CD4-positive, CD25-positive, alpha-beta regulatory T cell (primary cell): ENCODE measurements around the gene POLA2. TPM values are rescaled to one million over a fixed set of nuclear protein-coding genes. Genes with fewer than 3 reads are reported as not detected.

Experiments
- ATAC-seq, 2 donors: fragments of 150-1000 bp; cut with Tn5 transposase; one replicate each; pipeline ENCODE4 v1.10.0; 2021; ENCODE audit warnings: low read depth in 2 of 2, moderate number of reproducible peaks in 2 of 2, moderate library complexity in 1 of 2
- DNase-seq, 3 donors: peaks; one replicate each; pipeline versions ENCODE4 v3.0.0 to v3.0.0-alpha.2; 2012 to 2022; ENCODE audit warnings: mixed read lengths in 1 of 3
- H3K27ac ChIP-seq: one replicate; pipeline ENCODE4 v1.7.0; 2013; ENCODE audit warnings: mild to moderate bottlenecking, low read length; ENCODE audit not compliant: insufficient read depth, poor library complexity, severe bottlenecking
- H3K27me3 ChIP-seq: one replicate; pipeline ENCODE4 v1.7.0; 2013; ENCODE audit warnings: low read length; ENCODE audit not compliant: control insufficient read depth, insufficient read depth
- H3K36me3 ChIP-seq: one replicate; pipeline ENCODE4 v1.7.0; 2013; ENCODE audit warnings: mild to moderate bottlenecking, low read length, moderate library complexity; ENCODE audit not compliant: control insufficient read depth, insufficient read depth
- H3K4me1 ChIP-seq: 2 replicates; pipeline ENCODE4 v1.7.0; 2013; ENCODE audit warnings: mild to moderate bottlenecking, low read length; ENCODE audit not compliant: insufficient read depth, control insufficient read depth, poor library complexity, severe bottlenecking
- H3K4me3 ChIP-seq: one replicate; pipeline ENCODE4 v1.7.0; 2013; ENCODE audit warnings: low read depth, mild to moderate bottlenecking, low read length, moderate library complexity
- H3K9me3 ChIP-seq, 2 experiments: 1 replicate in 1 of 2; 2 replicates in 1 of 2; pipeline ENCODE4 v1.7.0; 2013; ENCODE audit warnings: low read length in 2 of 2, mild to moderate bottlenecking in 1 of 2, moderate library complexity in 1 of 2; ENCODE audit not compliant: control insufficient read depth in 2 of 2
- H3K27ac Mint-ChIP-seq, 3 donors: one replicate each; pipeline ENCODE4 v1.8.0; 2020 to 2022; ENCODE audit warnings: mild to moderate bottlenecking in 3 of 3, mixed read lengths in 3 of 3, moderate library complexity in 2 of 3
- H3K27me3 Mint-ChIP-seq: one replicate; pipeline ENCODE4 v1.8.0; 2022; ENCODE audit warnings: mild to moderate bottlenecking, mixed read lengths
- H3K36me3 Mint-ChIP-seq: one replicate; pipeline ENCODE4 v1.8.0; 2020; ENCODE audit warnings: mixed read lengths
- H3K4me1 Mint-ChIP-seq, 4 donors: one replicate each; pipeline ENCODE4 v1.8.0; 2020 to 2022; ENCODE audit warnings: mixed read lengths in 4 of 4, mild to moderate bottlenecking in 1 of 4
- H3K4me3 Mint-ChIP-seq, 4 donors: one replicate each; pipeline ENCODE4 v1.8.0; 2020 to 2022; ENCODE audit warnings: mild to moderate bottlenecking in 4 of 4, mixed read lengths in 4 of 4, moderate library complexity in 3 of 4
- H3K9me3 Mint-ChIP-seq, 7 donors: one replicate each; pipeline ENCODE4 v1.8.0; 2020 to 2022; ENCODE audit warnings: mixed read lengths in 7 of 7, mild to moderate bottlenecking in 3 of 7, moderate library complexity in 2 of 7
- polyA plus RNA-seq, 4 donors: library from polyadenylated mRNA; unstranded; fragments of 300-500 nt; fragmentation: Illumina TruSeq; gene quantifications; one replicate each; pipeline ENCODE4 v1.2.3, GENCODE V29; 2021
- total RNA-seq: library from RNA; stranded (reverse); gene quantifications from one replicate; pipeline ENCODE4 v1.2.3, GENCODE V29; 2022

Gene POLA2
- total and polyA plus RNA-seq, 5 donors from 2014 or later = 8.3 to 25.7 (median 13.1) TPM

DNA sequence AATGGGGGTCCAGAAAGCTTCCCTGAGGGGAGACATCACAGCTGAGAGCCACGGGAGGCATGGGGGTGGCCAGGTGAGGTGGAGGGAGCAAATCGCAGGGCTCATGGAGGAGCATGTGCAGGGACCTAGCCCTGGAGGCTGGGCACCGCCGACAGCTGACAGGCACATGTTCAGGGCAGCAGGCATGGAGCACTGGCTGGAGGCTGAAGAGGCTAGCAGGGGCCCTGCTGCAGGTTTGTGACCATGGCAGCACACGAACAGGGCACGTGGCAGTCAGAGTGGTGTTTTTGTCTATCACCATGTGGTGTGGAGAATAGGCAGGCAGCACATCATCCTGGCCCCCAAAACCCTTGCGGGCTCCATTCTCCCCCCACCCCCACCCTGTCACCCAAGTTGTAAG, 42.9 kb downstream of the POLA2 start:
- DNase-seq = no peak
- no peak for ATAC-seq
- no peak overlapping the region for H3K4me3 Mint-ChIP-seq
- Histone ChIP-seq H3K9me3 (no peaks in the 10 kb centered on the region), H3K27ac (no peak overlapping the region), H3K36me3 (no peaks in the 10 kb centered on the region), H3K4me1 (no peaks in the 10 kb centered on the region), H3K4me3 (no peak overlapping the region), H3K27me3 (no peaks in the 10 kb centered on the region)
- peaks cover 7% of the 10 kb centered on the region for H3K36me3 Mint-ChIP-seq
- H3K27ac Mint-ChIP-seq = peak overlapping the region in 1 of 3 donors; percentile 74
- H3K27me3 Mint-ChIP-seq = peaks cover 3% of the 10 kb centered on the region
- H3K4me1 Mint-ChIP-seq = peaks cover 0 to 2% (median 0%) of the 10 kb centered on the region in 4 donors
- no peaks in the 10 kb centered on the region for H3K9me3 Mint-ChIP-seq

GRCh38 chr11:65305501-65306268, 43.9 kb downstream of the POLA2 start:
- Mint-ChIP-seq H3K36me3 (peaks cover 7% of the 10 kb centered on the region), H3K4me1 (peaks cover 0 to 2% (median 0%) of the 10 kb centered on the region in 4 donors), H3K4me3 (no peak overlapping the region), H3K9me3 (no peaks in the 10 kb centered on the region), H3K27me3 (peaks cover 4% of the 10 kb centered on the region), H3K27ac (no peak overlapping the region)
- H3K27me3 ChIP-seq = no peaks in the 10 kb centered on the region
- H3K27ac ChIP-seq = no peak overlapping the region
- no peak overlapping the region for H3K4me3 ChIP-seq
- DNase-seq = no peak
- no peak for ATAC-seq
- no peaks in the 10 kb centered on the region for H3K9me3 ChIP-seq
- no peaks in the 10 kb centered on the region for H3K4me1 ChIP-seq
- H3K36me3 ChIP-seq = no peaks in the 10 kb centered on the region

GRCh38 chr11:65307298-65308229, 45.8 kb downstream of the POLA2 start:
- peaks cover 7% of the 10 kb centered on the region for H3K36me3 Mint-ChIP-seq
- H3K9me3 Mint-ChIP-seq = no peaks in the 10 kb centered on the region

GRCh38 chr11:65308281-65308891, 46.6 kb downstream of the POLA2 start:
- Mint-ChIP-seq H3K27me3 (peaks cover 4% of the 10 kb centered on the region), H3K9me3 (no peaks in the 10 kb centered on the region), H3K27ac (no peak overlapping the region), H3K4me1 (peaks cover 0 to 2% (median 0%) of the 10 kb centered on the region in 4 donors), H3K4me3 (peak overlapping the region in 1 of 4 donors; percentile 11), H3K36me3 (peaks cover 7% of the 10 kb centered on the region)
- Histone ChIP-seq H3K27ac (no peak overlapping the region), H3K27me3 (no peaks in the 10 kb centered on the region), H3K4me1 (no peaks in the 10 kb centered on the region), H3K9me3 (no peaks in the 10 kb centered on the region), H3K36me3 (no peaks in the 10 kb centered on the region), H3K4me3 (no peak overlapping the region)
- DNase-seq (no peak), ATAC-seq (peak in 1 of 2 donors; percentile 43)

More at GRCh38 chr11:65307298-65308229, 45.8 kb downstream of the POLA2 start:
- DNase-seq = no peak
- H3K27ac Mint-ChIP-seq = peak overlapping the region in 1 of 3 donors; percentile 70
- H3K4me3 Mint-ChIP-seq = peak overlapping the region in 1 of 4 donors; percentile 36
- no peak for ATAC-seq
- Histone ChIP-seq H3K9me3 (no peaks in the 10 kb centered on the region), H3K4me1 (no peaks in the 10 kb centered on the region), H3K4me3 (no peak overlapping the region), H3K36me3 (no peaks in the 10 kb centered on the region), H3K27me3 (no peaks in the 10 kb centered on the region), H3K27ac (no peak overlapping the region)
- peaks cover 0 to 2% (median 0%) of the 10 kb centered on the region in 4 donors for H3K4me1 Mint-ChIP-seq
- H3K27me3 Mint-ChIP-seq = peaks cover 4% of the 10 kb centered on the region

DNA sequence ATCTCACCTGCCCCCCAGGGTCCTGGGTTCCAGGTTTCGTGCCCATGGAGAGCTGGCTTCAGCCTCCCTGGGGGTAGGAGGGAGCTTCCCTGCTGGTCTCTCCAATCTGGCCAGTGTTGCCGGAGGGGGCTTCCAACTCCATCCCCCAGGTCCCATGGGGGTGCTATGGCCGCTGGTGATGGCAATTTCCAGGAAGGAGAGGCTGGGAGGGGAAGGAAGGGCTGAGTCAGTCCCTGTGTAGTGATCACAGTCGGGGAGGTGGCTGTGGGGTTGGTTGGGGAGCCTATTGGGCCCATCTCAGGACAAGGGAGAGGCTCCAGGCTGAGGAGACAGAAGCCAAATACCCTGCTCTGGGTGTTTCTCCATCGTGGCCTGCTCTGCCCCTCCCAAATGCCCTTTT, 47.2 kb downstream of the POLA2 start:
- Histone ChIP-seq H3K27ac (no peak overlapping the region), H3K27me3 (no peaks in the 10 kb centered on the region), H3K9me3 (no peaks in the 10 kb centered on the region), H3K4me1 (no peaks in the 10 kb centered on the region), H3K36me3 (no peaks in the 10 kb centered on the region), H3K4me3 (no peak overlapping the region)
- Mint-ChIP-seq H3K9me3 (no peaks in the 10 kb centered on the region), H3K27me3 (peaks cover 8% of the 10 kb centered on the region), H3K4me1 (peaks cover 0 to 4% (median 2%) of the 10 kb centered on the region in 4 donors), H3K4me3 (no peak overlapping the region), H3K36me3 (peaks cover 2% of the 10 kb centered on the region), H3K27ac (no peak overlapping the region)
- DNase-seq = no peak
- no peak for ATAC-seq

DNA sequence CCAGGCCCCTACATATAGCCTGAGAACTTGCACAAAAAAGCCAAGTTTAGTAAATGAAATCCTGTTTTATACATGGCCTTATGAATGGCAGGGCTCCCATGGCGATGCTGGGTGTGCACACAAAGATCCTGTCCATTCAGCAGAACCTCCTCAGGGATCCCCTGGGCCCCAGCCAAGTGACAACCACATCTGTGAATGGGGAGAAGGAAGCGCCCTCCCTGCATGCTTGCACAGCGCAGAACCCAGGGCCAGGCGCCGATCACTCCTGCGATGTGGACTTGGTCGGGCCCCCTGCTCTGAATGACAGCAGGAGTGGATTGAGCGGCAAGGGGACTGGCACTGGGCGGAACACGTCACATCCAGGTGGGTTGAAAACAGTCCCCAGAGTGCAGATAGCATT, 48.5 kb downstream of the POLA2 start:
- DNase-seq = no peak
- Histone ChIP-seq H3K4me1 (peaks cover 9% of the 10 kb centered on the region), H3K27ac (no peak overlapping the region), H3K4me3 (no peak overlapping the region), H3K27me3 (no peaks in the 10 kb centered on the region), H3K36me3 (no peaks in the 10 kb centered on the region), H3K9me3 (no peaks in the 10 kb centered on the region)
- Mint-ChIP-seq H3K9me3 (no peaks in the 10 kb centered on the region), H3K4me1 (peaks cover 0 to 5% (median 4%) of the 10 kb centered on the region in 4 donors), H3K27me3 (peaks cover 13% of the 10 kb centered on the region), H3K4me3 (no peak overlapping the region), H3K36me3 (no peaks in the 10 kb centered on the region), H3K27ac (no peak overlapping the region)
- no peak for ATAC-seq

GRCh38 chr11:65310736-65311135, 49.0 kb downstream of the POLA2 start:
- Histone ChIP-seq H3K27ac (no peak overlapping the region), H3K4me3 (no peak overlapping the region), H3K27me3 (no peaks in the 10 kb centered on the region), H3K36me3 (no peaks in the 10 kb centered on the region), H3K4me1 (peaks cover 14% of the 10 kb centered on the region), H3K9me3 (no peaks in the 10 kb centered on the region)
- Mint-ChIP-seq H3K4me1 (peaks cover 0 to 6% (median 5%) of the 10 kb centered on the region in 4 donors), H3K4me3 (no peak overlapping the region), H3K27ac (no peak overlapping the region), H3K9me3 (no peaks in the 10 kb centered on the region), H3K27me3 (peaks cover 13% of the 10 kb centered on the region), H3K36me3 (no peaks in the 10 kb centered on the region)
- ATAC-seq (no peak), DNase-seq (no peak)
